IMR-90 (cell line): ENCODE results near the gene NR2F1. TPM values are rescaled to one million over a fixed set of nuclear protein-coding genes. Genes with fewer than 3 reads are reported as not detected.

Source experiments
- ATAC-seq: fragments of 200-7000 bp; cut with Tn5 transposase; 2 replicates; pipeline ENCODE4 v1.9.1; 2020; ENCODE audit warnings: low read depth, mild to moderate bottlenecking, moderate library complexity
- BruUV-seq: library from RNA; stranded (reverse); fragments of 400-500 nt; replicated peaks from 2 replicates; lab custom pipeline; 2021; lab: Mats Ljungman, UMichigan
- CTCF ChIA-PET: fragments of 300-600 bp; formaldehyde crosslinking; extraction: SDS; loops from one replicate; lab custom pipeline; 2021; ENCODE audit warnings: antibody characterized with exemption; lab: Yijun Ruan, JAX
- POLR2A ChIA-PET: fragments of 300-600 bp; sonication (Branson Sonifier 250); formaldehyde crosslinking; loops from one replicate; lab custom pipeline; 2022; ENCODE audit warnings: antibody characterized with exemption; ENCODE audit not compliant: unreplicated experiment; lab: Charles Lee
- DNase-seq: peaks from one replicate; pipeline ENCODE4 v3.0.0; 2013
- H2AFZ ChIP-seq: replicated peaks from 2 replicates; pipeline ENCODE3; 2013; ENCODE audit warnings: low read length, mild to moderate bottlenecking; ENCODE audit not compliant: poor library complexity
- H2AK5ac ChIP-seq: 2 replicates; pipeline ENCODE4 v1.6.1; 2013; ENCODE audit warnings: low read depth, low read length, inconsistent platforms
- H2AK9ac ChIP-seq: replicated peaks from 2 replicates; pipeline ENCODE3; 2013; ENCODE audit warnings: mild to moderate bottlenecking, low read depth, low read length, moderate library complexity; ENCODE audit not compliant: poor library complexity
- H2BK120ac ChIP-seq: 2 replicates; pipeline ENCODE4 v1.6.1; 2013; ENCODE audit warnings: low read depth, low read length, inconsistent platforms
- H2BK15ac ChIP-seq: 3 replicates; pipeline ENCODE4 v1.6.1; 2013; ENCODE audit warnings: low read depth, low read length, inconsistent platforms
- H2BK20ac ChIP-seq: 2 replicates; pipeline ENCODE4 v1.6.1; 2013; ENCODE audit warnings: low read depth, mild to moderate bottlenecking, inconsistent platforms, low read length, moderate library complexity
- H2BK5ac ChIP-seq: 2 replicates; pipeline ENCODE4 v1.6.1; 2013; ENCODE audit warnings: mild to moderate bottlenecking, low read depth, low read length, inconsistent platforms; ENCODE audit not compliant: poor library complexity, severe bottlenecking
- H3K14ac ChIP-seq: replicated peaks from 2 replicates; pipeline ENCODE4 v1.6.1; 2013; ENCODE audit warnings: low read depth, low read length, inconsistent platforms
- H3K18ac ChIP-seq: 2 replicates; pipeline ENCODE4 v1.6.1; 2013; ENCODE audit warnings: low read depth, low read length, control low read depth
- H3K23ac ChIP-seq: 2 replicates; pipeline ENCODE4 v1.6.1; 2013; ENCODE audit warnings: low read depth, low read length, inconsistent platforms
- H3K27ac ChIP-seq: 2 replicates; pipeline ENCODE4 v1.5.1; 2013; ENCODE audit warnings: mild to moderate bottlenecking, control low read depth, low read length; ENCODE audit not compliant: insufficient read depth
- H3K27me3 ChIP-seq: 2 replicates; pipeline ENCODE4 v1.6.1; 2013; ENCODE audit warnings: low read length; ENCODE audit not compliant: control insufficient read depth, insufficient read depth
- H3K36me3 ChIP-seq: 2 replicates; pipeline ENCODE4 v1.6.1; 2013; ENCODE audit warnings: low read length, mixed read lengths; ENCODE audit not compliant: control insufficient read depth, insufficient read depth
- H3K4ac ChIP-seq: 2 replicates; pipeline ENCODE4 v1.6.1; 2013; ENCODE audit warnings: low read depth, low read length, inconsistent platforms
- H3K4me1 ChIP-seq: 2 replicates; pipeline ENCODE4 v1.6.1; 2013; ENCODE audit warnings: low read length, mixed read lengths; ENCODE audit not compliant: control insufficient read depth, insufficient read depth
- H3K4me2 ChIP-seq: 2 replicates; pipeline ENCODE4 v1.6.1; 2013; ENCODE audit warnings: low read depth, mild to moderate bottlenecking, control low read depth, low read length, moderate library complexity
- H3K4me3 ChIP-seq: 2 replicates; pipeline ENCODE4 v1.5.1; 2013; ENCODE audit warnings: low read depth, mild to moderate bottlenecking, control low read depth, low read length, moderate library complexity; ENCODE audit not compliant: insufficient read depth
- H3K56ac ChIP-seq: 2 replicates; pipeline ENCODE4 v1.6.1; 2013; ENCODE audit warnings: low read length, inconsistent platforms; ENCODE audit not compliant: insufficient read depth; ENCODE audit errors: extremely low read depth
- H3K79me1 ChIP-seq, 2 experiments: 2 replicates each; pipeline ENCODE4 v1.6.1; 2013; ENCODE audit warnings: low read length in 2 of 2, inconsistent platforms in 1 of 2, low read depth in 1 of 2
- H3K9ac ChIP-seq: 2 replicates; pipeline ENCODE4 v1.6.1; 2013; ENCODE audit warnings: low read depth, low read length, control low read depth
- H3K9me1 ChIP-seq: 2 replicates; pipeline ENCODE4 v1.6.1; 2013; ENCODE audit warnings: low read length, inconsistent platforms; ENCODE audit not compliant: insufficient read depth
- H3K9me3 ChIP-seq: 2 replicates; pipeline ENCODE4 v1.6.1; 2013; ENCODE audit warnings: low read length; ENCODE audit not compliant: control insufficient read depth, insufficient read depth
- H4K20me1 ChIP-seq: 2 replicates; pipeline ENCODE4 v1.6.1; 2013; ENCODE audit warnings: low read length, inconsistent platforms; ENCODE audit not compliant: insufficient read depth
- H4K5ac ChIP-seq: 2 replicates; pipeline ENCODE4 v1.6.1; 2013; ENCODE audit warnings: mild to moderate bottlenecking, low read depth, low read length, control low read depth
- H4K8ac ChIP-seq, 2 experiments: 2 replicates each; pipeline ENCODE4 v1.6.1; 2013; ENCODE audit warnings: low read depth in 2 of 2, low read length in 2 of 2, control low read depth in 1 of 2, inconsistent platforms in 1 of 2
- H4K91ac ChIP-seq: 2 replicates; pipeline ENCODE4 v1.6.1; 2013; ENCODE audit warnings: low read depth, low read length, inconsistent platforms; ENCODE audit not compliant: insufficient read depth
- BHLHE40 ChIP-seq: fragments of 150-350 bp; IDR thresholded peaks from 2 replicates; pipeline ENCODE4 v1.6.1; 2016; ENCODE audit warnings: mild to moderate bottlenecking, low read depth, low read length
- CEBPB ChIP-seq: IDR thresholded peaks from 2 replicates; pipeline ENCODE4 v1.6.1; 2012; ENCODE audit warnings: low read depth, low read length, improper control_type of control experiment
- CHD1 ChIP-seq: IDR thresholded peaks from 2 replicates; pipeline ENCODE4 v1.6.1; 2012; ENCODE audit warnings: low read depth, low read length, improper control_type of control experiment
- CTCF ChIP-seq: conservative IDR thresholded peaks from 2 replicates; pipeline ENCODE4 v1.5.1; 2012; ENCODE audit warnings: mild to moderate bottlenecking, low read depth, low read length, improper control_type of control experiment
- ELK1 ChIP-seq: fragments of 150-350 bp; IDR thresholded peaks from 2 replicates; pipeline ENCODE4 v1.6.1; 2016; ENCODE audit warnings: low read depth, mild to moderate bottlenecking, low read length, moderate library complexity, borderline replicate concordance
- FOS ChIP-seq: fragments of 150-350 bp; IDR thresholded peaks from 2 replicates; pipeline ENCODE4 v1.6.1; 2016; ENCODE audit warnings: low read depth, low read length
- MAFK ChIP-seq: IDR thresholded peaks from 2 replicates; pipeline ENCODE4 v1.6.1; 2012; ENCODE audit warnings: low read depth, low read length, improper control_type of control experiment
- MXI1 ChIP-seq: IDR thresholded peaks from 2 replicates; pipeline ENCODE4 v1.6.1; 2012; ENCODE audit warnings: low read depth, mild to moderate bottlenecking, low read length, moderate library complexity, borderline replicate concordance
- NFE2L2 ChIP-seq: fragments of 150-350 bp; IDR thresholded peaks from 2 replicates; pipeline ENCODE4 v1.6.1; 2016; ENCODE audit warnings: low read depth, mild to moderate bottlenecking, low read length
- POLR2A ChIP-seq: IDR thresholded peaks from 2 replicates; pipeline ENCODE4 v1.6.1; 2012; ENCODE audit warnings: mild to moderate bottlenecking, low read depth, low read length
- RAD21 ChIP-seq: IDR thresholded peaks from 2 replicates; pipeline ENCODE4 v1.6.1; 2012; ENCODE audit warnings: low read length, improper control_type of control experiment
- RCOR1 ChIP-seq: IDR thresholded peaks from 2 replicates; pipeline ENCODE4 v1.6.1; 2012; ENCODE audit warnings: mild to moderate bottlenecking, low read length, improper control_type of control experiment; ENCODE audit not compliant: insufficient replicate concordance
- RFX5 ChIP-seq: IDR thresholded peaks from 2 replicates; pipeline ENCODE4 v1.8.0; 2012; ENCODE audit warnings: low read depth, mild to moderate bottlenecking, low read length, moderate library complexity
- SMC3 ChIP-seq: fragments of 150-350 bp; IDR thresholded peaks from 2 replicates; pipeline ENCODE4 v1.6.1; 2016; ENCODE audit warnings: low read depth, mild to moderate bottlenecking, antibody characterized with exemption, low read length, moderate library complexity
- USF2 ChIP-seq: fragments of 150-350 bp; IDR thresholded peaks from 2 replicates; pipeline ENCODE4 v1.6.1; 2017; ENCODE audit warnings: mild to moderate bottlenecking, antibody characterized with exemption, low read length, low read depth
- WGBS, 2 experiments: methylation state at CpG; one replicate each; pipeline versions ENCODE4 v1.1.5 to v1.1.7; 2013; ENCODE audit warnings: missing lambda C conversion rate in 2 of 2; ENCODE audit not compliant: insufficient read length in 1 of 2; ENCODE audit errors: extremely low coverage in 2 of 2; 5-methylcytosine and 5-hydroxymethylcytosine counted together
- dilution Hi-C: fragments of 300-500 bp; cut with HindIII; formaldehyde crosslinking; loops from one replicate; pipeline ENCODE4 v1.14.3; 2018; ENCODE audit warnings: low sequenced_read_pairs; ENCODE audit not compliant: unreplicated experiment
- in situ Hi-C: fragments of 300-500 bp; cut with MboI; formaldehyde crosslinking; loops from 3 replicates; pipeline ENCODE4 v1.14.3; 2019; ENCODE audit warnings: low sequenced_read_pairs, inconsistent platforms, mixed read lengths
- intact Hi-C: fragments of 100-400 bp; cut with micrococcal nuclease; formaldehyde crosslinking; loops from 2 replicates; pipeline ENCODE4 v1.10.0; 2022
- polyA plus RNA-seq, 3 experiments: library from polyadenylated mRNA; depleted of rRNA; stranded (reverse); fragments of >200 nt; gene quantifications; 2 replicates each; pipeline ENCODE4 v1.2.3, GENCODE V29; 2012; ENCODE audit warnings: low replicate concordance in 1 of 3
- total RNA-seq: library from RNA; depleted of rRNA; stranded (reverse); fragments of >200 nt; gene quantifications from 2 replicates; pipeline ENCODE4 v1.2.3, GENCODE V29; 2012

The NR2F1 gene
- total and polyA plus RNA-seq, 2 of the 4 experiments (the other 2 are of a cell fraction): 19.0 to 160 TPM

- Histone ChIP-seq H2BK20ac (no peak overlapping the region), H2AFZ (no peak overlapping the region), H4K20me1 (no peaks in the 10 kb centered on the region), H3K4me1 (peaks cover 14% of the 10 kb centered on the region), H4K91ac (no peak overlapping the region), H3K18ac (no peak overlapping the region), H3K4me2 (no peak overlapping the region), H2AK5ac (no peak overlapping the region), H2BK15ac (no peak overlapping the region), H3K27ac (no peak overlapping the region), H4K8ac (no peak overlapping the region), H2BK120ac (no peak overlapping the region), H3K79me1 (peaks cover 27 to 56% of the 10 kb centered on the region in 2 experiments), H3K9ac (no peak overlapping the region), H3K23ac (no peak overlapping the region), H3K9me1 (no peaks in the 10 kb centered on the region), H2AK9ac (no peak overlapping the region), H3K36me3 (peaks cover 26% of the 10 kb centered on the region), H3K4me3 (no peak overlapping the region), H3K27me3 (no peaks in the 10 kb centered on the region), H4K5ac (no peak overlapping the region), H3K56ac (no peak overlapping the region), H3K4ac (no peak overlapping the region), H3K9me3 (no peaks in the 10 kb centered on the region), H3K14ac (no peak overlapping the region), H2BK5ac (no peak overlapping the region)
- WGBS, 2 experiments: 75% methylated on average over 33 of the region's 70 CpGs; no CpG with 5 or more reads in 1 of the 2 experiments
- dilution Hi-C loops (no loop called here), intact Hi-C loops (no loop called here), in situ Hi-C loops (loop anchor here (10.0 kb wide), 3 partner anchors 486 to 1026 kb away; no protein-coding TSS in a partner anchor)
- ATAC-seq (no peak), DNase-seq (no peak)
- BruUV-seq: no TSS peak
- ChIA-PET CTCF (no interaction called here), POLR2A (no interaction called here)
- TF ChIP-seq CHD1: no peak
- TF ChIP-seq MXI1: no peak
- TF ChIP-seq RAD21: no peak
- TF ChIP-seq POLR2A: no peak
- TF ChIP-seq USF2: no peak
- no peak for TF ChIP-seq SMC3
- no peak for TF ChIP-seq RCOR1
- TF ChIP-seq ELK1: no peak
- no peak for TF ChIP-seq FOS
- no peak for TF ChIP-seq MAFK
- no peak for TF ChIP-seq CTCF
- TF ChIP-seq CEBPB: no peak
- TF ChIP-seq NFE2L2: no peak
- no peak for TF ChIP-seq BHLHE40
- TF ChIP-seq RFX5: no peak
Observed at GRCh38 chr5:93570294-93571113, 12.5 kb upstream of the NR2F1 start.
